ENCODE measurements around the gene SDK1.

DNA sequence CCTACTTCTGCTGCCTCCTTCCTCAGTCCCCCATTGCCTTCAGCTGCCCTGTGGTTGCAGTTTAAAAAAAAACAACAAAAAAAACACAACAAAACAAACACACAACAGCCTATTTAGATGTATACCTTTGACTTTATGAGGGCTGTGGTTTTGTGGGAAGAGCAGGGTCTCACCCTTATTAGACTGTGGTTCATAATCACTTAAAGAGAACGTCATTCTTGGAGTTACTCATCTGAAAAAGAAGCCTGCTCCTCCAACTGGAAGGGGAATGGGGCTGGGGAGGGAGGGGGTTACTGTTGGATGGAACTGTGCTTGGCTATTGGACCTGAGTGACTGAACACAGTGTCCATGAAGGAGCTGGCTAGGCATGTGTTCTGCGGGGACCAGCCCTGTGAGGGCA lies 48.1 kb downstream of the SDK1 start:
- TF ChIP-seq, protein P1, sequence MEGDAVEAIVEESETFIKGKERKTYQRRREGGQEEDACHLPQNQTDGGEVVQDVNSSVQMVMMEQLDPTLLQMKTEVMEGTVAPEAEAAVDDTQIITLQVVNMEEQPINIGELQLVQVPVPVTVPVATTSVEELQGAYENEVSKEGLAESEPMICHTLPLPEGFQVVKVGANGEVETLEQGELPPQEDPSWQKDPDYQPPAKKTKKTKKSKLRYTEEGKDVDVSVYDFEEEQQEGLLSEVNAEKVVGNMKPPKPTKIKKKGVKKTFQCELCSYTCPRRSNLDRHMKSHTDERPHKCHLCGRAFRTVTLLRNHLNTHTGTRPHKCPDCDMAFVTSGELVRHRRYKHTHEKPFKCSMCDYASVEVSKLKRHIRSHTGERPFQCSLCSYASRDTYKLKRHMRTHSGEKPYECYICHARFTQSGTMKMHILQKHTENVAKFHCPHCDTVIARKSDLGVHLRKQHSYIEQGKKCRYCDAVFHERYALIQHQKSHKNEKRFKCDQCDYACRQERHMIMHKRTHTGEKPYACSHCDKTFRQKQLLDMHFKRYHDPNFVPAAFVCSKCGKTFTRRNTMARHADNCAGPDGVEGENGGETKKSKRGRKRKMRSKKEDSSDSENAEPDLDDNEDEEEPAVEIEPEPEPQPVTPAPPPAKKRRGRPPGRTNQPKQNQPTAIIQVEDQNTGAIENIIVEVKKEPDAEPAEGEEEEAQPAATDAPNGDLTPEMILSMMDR (IDR thresholded peaks at IDR 0.05), result no peak
- no peak for TF ChIP-seq POLR2A (IDR thresholded peaks at IDR 0.05)
